Neural cell (in vitro differentiated cells): ENCODE data around the gene RASSF4.

ENCODE experiments used
- EP300 ChIP-seq: fragments of 450-650 bp; conservative IDR thresholded peaks from 2 replicates; pipeline ENCODE4 v1.6.1; 2014; ENCODE audit warnings: antibody characterized with exemption, mild to moderate bottlenecking, moderate library complexity; ENCODE audit not compliant: poor library complexity, severe bottlenecking
- TF ChIP-seq, protein P1 (sequence below): fragments of 450-650 bp; IDR thresholded peaks from 2 replicates; pipeline ENCODE4 v1.5.1; 2014; ENCODE audit warnings: antibody characterized with exemption, mild to moderate bottlenecking, moderate library complexity; ENCODE audit not compliant: poor library complexity, severe bottlenecking

GRCh38 chr10:44911081-44911540 lies 48.5 kb upstream of the RASSF4 start, which contains the start of gene TMEM72:
- TF ChIP-seq, protein P1, sequence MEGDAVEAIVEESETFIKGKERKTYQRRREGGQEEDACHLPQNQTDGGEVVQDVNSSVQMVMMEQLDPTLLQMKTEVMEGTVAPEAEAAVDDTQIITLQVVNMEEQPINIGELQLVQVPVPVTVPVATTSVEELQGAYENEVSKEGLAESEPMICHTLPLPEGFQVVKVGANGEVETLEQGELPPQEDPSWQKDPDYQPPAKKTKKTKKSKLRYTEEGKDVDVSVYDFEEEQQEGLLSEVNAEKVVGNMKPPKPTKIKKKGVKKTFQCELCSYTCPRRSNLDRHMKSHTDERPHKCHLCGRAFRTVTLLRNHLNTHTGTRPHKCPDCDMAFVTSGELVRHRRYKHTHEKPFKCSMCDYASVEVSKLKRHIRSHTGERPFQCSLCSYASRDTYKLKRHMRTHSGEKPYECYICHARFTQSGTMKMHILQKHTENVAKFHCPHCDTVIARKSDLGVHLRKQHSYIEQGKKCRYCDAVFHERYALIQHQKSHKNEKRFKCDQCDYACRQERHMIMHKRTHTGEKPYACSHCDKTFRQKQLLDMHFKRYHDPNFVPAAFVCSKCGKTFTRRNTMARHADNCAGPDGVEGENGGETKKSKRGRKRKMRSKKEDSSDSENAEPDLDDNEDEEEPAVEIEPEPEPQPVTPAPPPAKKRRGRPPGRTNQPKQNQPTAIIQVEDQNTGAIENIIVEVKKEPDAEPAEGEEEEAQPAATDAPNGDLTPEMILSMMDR = no peak
- no peak for TF ChIP-seq EP300
